OCI-LY7 (cell line): Measurements from ENCODE around the gene JAZF1. TPM values are rescaled to one million over a fixed set of nuclear protein-coding genes. Genes with fewer than 3 reads are reported as not detected.

Experiments used
- BruUV-seq: library from RNA; stranded (reverse); fragments of 400-500 nt; replicated peaks from 2 replicates; lab custom pipeline; 2021; lab: Mats Ljungman, UMichigan
- CTCF ChIA-PET: fragments of 300-600 bp; sonication (Branson Sonifier 250); formaldehyde crosslinking; loops from one replicate; lab custom pipeline; 2022; ENCODE audit warnings: antibody characterized with exemption; ENCODE audit not compliant: unreplicated experiment; lab: Charles Lee
- POLR2A ChIA-PET: fragments of 300-600 bp; sonication (Branson Sonifier 250); formaldehyde crosslinking; loops from one replicate; lab custom pipeline; 2022; ENCODE audit warnings: antibody characterized with exemption; lab: Charles Lee
- DNase-seq: peaks from one replicate; pipeline ENCODE4 v3.0.0-alpha.2; 2015; ENCODE audit warnings: low spot score
- H2AFZ ChIP-seq: fragments of 200-600 bp; sonication (generic), shearing (Covaris generic); 2 replicates; pipeline ENCODE4 v1.6.1; 2014; ENCODE audit warnings: mild to moderate bottlenecking, antibody characterized with exemption, low read length, moderate library complexity
- H3K27ac ChIP-seq: fragments of 200-600 bp; sonication (generic); 2 replicates; pipeline ENCODE4 v1.5.1; 2014; ENCODE audit warnings: mixed run types, low read depth, mild to moderate bottlenecking, moderate library complexity, low read length, inconsistent platforms; ENCODE audit not compliant: poor library complexity, severe bottlenecking
- H3K36me3 ChIP-seq: fragments of 200-600 bp; sonication (generic); 2 replicates; pipeline ENCODE4 v1.6.1; 2014; ENCODE audit warnings: mild to moderate bottlenecking, antibody characterized with exemption, low read length, moderate library complexity, mixed read lengths; ENCODE audit not compliant: insufficient read depth
- H3K4me1 ChIP-seq: fragments of 200-600 bp; sonication (generic); 2 replicates; pipeline ENCODE4 v1.5.1; 2014; ENCODE audit warnings: mild to moderate bottlenecking, low read length; ENCODE audit not compliant: insufficient read depth, poor library complexity, severe bottlenecking
- H3K4me2 ChIP-seq: fragments of 200-600 bp; sonication (generic); 2 replicates; pipeline ENCODE4 v1.6.1; 2014; ENCODE audit warnings: mild to moderate bottlenecking, low read length
- H3K4me3 ChIP-seq: fragments of 200-600 bp; sonication (generic); 2 replicates; pipeline ENCODE4 v1.5.1; 2014; ENCODE audit warnings: mild to moderate bottlenecking, low read depth, low read length; ENCODE audit not compliant: poor library complexity, severe bottlenecking
- H3K79me2 ChIP-seq: fragments of 200-600 bp; sonication (generic); 2 replicates; pipeline ENCODE4 v1.6.1; 2016; ENCODE audit warnings: low read depth, mild to moderate bottlenecking, low read length, moderate library complexity, mixed read lengths; ENCODE audit not compliant: insufficient read depth
- H3K9me2 ChIP-seq: fragments of 200-600 bp; sonication (generic); 2 replicates; pipeline ENCODE4 v1.6.1; 2016; ENCODE audit warnings: mild to moderate bottlenecking, low read length, mixed read lengths; ENCODE audit not compliant: insufficient read depth
- H3K9me3 ChIP-seq: fragments of 200-600 bp; sonication (generic); 2 replicates; pipeline ENCODE4 v1.6.1; 2014; ENCODE audit warnings: mild to moderate bottlenecking, mixed run types, low read length, mixed read lengths
- H4K20me1 ChIP-seq: fragments of 200-600 bp; sonication (generic); 2 replicates; pipeline ENCODE4 v1.6.1; 2014; ENCODE audit warnings: mild to moderate bottlenecking, antibody characterized with exemption, low read length, moderate library complexity, mixed read lengths; ENCODE audit not compliant: insufficient read depth
- CTCF ChIP-seq: fragments of 200-600 bp; sonication (generic); conservative IDR thresholded peaks from 2 replicates; pipeline ENCODE4 v1.5.1; 2014; ENCODE audit warnings: mild to moderate bottlenecking, antibody characterized with exemption, low read length, moderate library complexity, mixed read lengths
- EZH2phosphoT487 ChIP-seq: fragments of 200-600 bp; sonication (generic); IDR thresholded peaks from 2 replicates; pipeline ENCODE4 v1.6.1; 2018; ENCODE audit warnings: low read depth, borderline replicate concordance, mild to moderate bottlenecking, mixed run types, antibody characterized with exemption, low read length, moderate library complexity, mixed read lengths
- intact Hi-C: fragments of 100-400 bp; cut with micrococcal nuclease; formaldehyde crosslinking; loops from one replicate; pipeline ENCODE4 v1.10.0; 2022; ENCODE audit not compliant: unreplicated experiment
- total RNA-seq, 2 experiments: library from RNA; depleted of rRNA in 1 of 2; stranded (reverse); fragments of >200 nt in 1 of 2; shearing (Covaris generic) in 1 of 2; gene quantifications; 2 replicates each; pipeline ENCODE4 v1.2.3, GENCODE V29; 2014 to 2022

The JAZF1 gene
- total RNA-seq, 2 experiments from 2014 or later = 6.3 to 25.0 TPM

GRCh38 chr7:28005075-28005846 is 175.3 kb downstream of the JAZF1 start:
- no peaks in the 10 kb centered on the region for H3K79me2 ChIP-seq

DNA sequence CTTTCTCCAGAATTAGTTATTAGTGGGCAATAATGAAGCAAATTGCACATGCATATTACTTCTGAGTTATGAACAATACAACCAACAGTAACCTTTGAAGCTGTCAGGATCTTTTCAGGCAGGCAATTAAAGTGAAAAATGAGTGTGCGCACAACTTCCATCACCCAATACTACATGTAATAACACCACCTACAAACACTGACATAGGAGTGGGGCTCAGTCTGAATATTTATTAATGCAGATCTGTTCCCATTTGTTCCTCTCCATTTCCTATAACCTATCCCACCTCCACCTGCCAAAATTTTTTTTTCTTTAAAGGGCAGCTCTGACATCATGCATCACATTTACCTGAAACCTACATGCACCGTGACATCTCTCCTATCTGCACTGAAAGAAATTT is 177.2 kb downstream of the JAZF1 start:
- no peak overlapping the region for H3K4me2 ChIP-seq
- ChIA-PET CTCF (no interaction called here), POLR2A (interaction anchor here (1.0 kb wide), 1 partner anchor 10 kb away, joined by 3 read pairs; no protein-coding TSS in a partner anchor)
- no peaks in the 10 kb centered on the region for H3K4me1 ChIP-seq
- H2AFZ ChIP-seq = no peak overlapping the region
- no peak for TF ChIP-seq CTCF
- no peak for TF ChIP-seq EZH2phosphoT487
- DNase-seq = no peak
- no peaks in the 10 kb centered on the region for H3K79me2 ChIP-seq
- H4K20me1 ChIP-seq = no peaks in the 10 kb centered on the region
- H3K27ac ChIP-seq = no peak overlapping the region
- no TSS peak for BruUV-seq
- intact Hi-C loops = no loop called here
- H3K36me3 ChIP-seq = no peaks in the 10 kb centered on the region; the same call in 1 of the 2 replicates
- no peaks in the 10 kb centered on the region for H3K9me3 ChIP-seq
- H3K9me2 ChIP-seq = no peaks in the 10 kb centered on the region
- no peak overlapping the region for H3K4me3 ChIP-seq

More at GRCh38 chr7:28005075-28005846, 175.3 kb downstream of the JAZF1 start:
- intact Hi-C loops = no loop called here
- ChIA-PET POLR2A (interaction anchor here (0.6 to 1.5 kb wide), 2 partner anchors 10 to 12 kb away, joined by 3 to 6 read pairs; no protein-coding TSS in a partner anchor), CTCF (no interaction called here)
- TF ChIP-seq CTCF (no peak), EZH2phosphoT487 (no peak)
- Histone ChIP-seq H4K20me1 (no peaks in the 10 kb centered on the region), H3K36me3 (no peaks in the 10 kb centered on the region; the same call in 1 of the 2 replicates), H3K9me3 (no peaks in the 10 kb centered on the region), H2AFZ (no peak overlapping the region), H3K27ac (no peak overlapping the region), H3K4me1 (no peaks in the 10 kb centered on the region), H3K4me3 (no peak overlapping the region), H3K9me2 (no peaks in the 10 kb centered on the region), H3K4me2 (no peak overlapping the region)
- DNase-seq = no peak
- BruUV-seq = no TSS peak

DNA sequence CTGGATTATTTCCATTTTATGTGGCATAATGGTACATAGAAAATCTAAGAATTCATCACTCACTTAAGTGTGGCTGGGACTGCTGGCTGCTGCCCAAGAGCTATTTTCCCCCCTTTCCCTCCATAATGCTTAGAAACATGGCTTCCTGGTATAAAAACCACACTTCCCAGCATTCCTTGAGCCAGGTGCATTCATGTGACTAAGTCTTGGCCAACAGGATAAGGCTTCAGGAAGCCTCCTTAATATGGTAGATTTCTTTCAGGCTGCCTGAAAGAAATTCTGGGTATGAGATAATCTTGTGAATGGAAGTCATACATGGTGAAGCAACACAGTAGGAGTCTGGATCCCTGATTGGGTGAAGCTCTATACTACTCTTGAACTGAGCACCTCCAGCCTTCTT is 178.0 kb downstream of the JAZF1 start:
- intact Hi-C loops = no loop called here
- Histone ChIP-seq H2AFZ (no peak overlapping the region), H3K4me3 (no peak overlapping the region), H3K4me2 (no peak overlapping the region), H3K79me2 (no peaks in the 10 kb centered on the region), H3K36me3 (no peaks in the 10 kb centered on the region; the same call in 1 of the 2 replicates), H3K9me3 (no peaks in the 10 kb centered on the region), H3K4me1 (no peaks in the 10 kb centered on the region), H4K20me1 (no peaks in the 10 kb centered on the region; the same call in 1 of the 2 replicates), H3K27ac (no peak overlapping the region), H3K9me2 (no peaks in the 10 kb centered on the region)
- ChIA-PET POLR2A (no interaction called here), CTCF (no interaction called here)
- peak; percentile 8 for DNase-seq
- no TSS peak for BruUV-seq
- TF ChIP-seq EZH2phosphoT487 (no peak), CTCF (no peak)
